Esophagus squamous epithelium (tissue), 4 donors: ENCODE data around the gene GTF2A1L.

Experiments
- CTCF ChIP-seq, 6 experiments: fragments of 450-650 bp in 4 of 6; fragments of 200-600 bp in 2 of 6; sonication (generic) in 2 of 6; IDR thresholded peaks; one replicate each; pipeline ENCODE4 v1.5.1; 2016 to 2019; ENCODE audit warnings: antibody characterized with exemption in 6 of 6, mild to moderate bottlenecking in 4 of 6, moderate library complexity in 4 of 6
- POLR2A ChIP-seq, 4 donors: fragments of 450-650 bp; IDR thresholded peaks; one replicate each; pipeline ENCODE4 v1.6.1; 2017; ENCODE audit warnings: antibody characterized with exemption in 4 of 4, mild to moderate bottlenecking in 4 of 4, moderate library complexity in 3 of 4

GRCh38 chr2:48723129-48723528 lies 105.5 kb downstream of the GTF2A1L start:
- TF ChIP-seq CTCF (IDR thresholded peaks at IDR 0.05) (no peak), POLR2A (IDR thresholded peaks at IDR 0.05) (no peak)
